Chondrocyte (in vitro differentiated cells): Measurements from ENCODE around the gene TRABD2B. TPM values are rescaled to one million over a fixed set of nuclear protein-coding genes. Genes with fewer than 3 reads are reported as not detected.

Source experiments
- DNase-seq: peaks from one replicate; pipeline ENCODE4 v3.0.0; 2021; ENCODE audit warnings: mixed read lengths, low spot score
- H3K27ac Mint-ChIP-seq: one replicate; pipeline ENCODE4 v1.8.0; 2021; ENCODE audit warnings: mild to moderate bottlenecking, moderate library complexity, mixed read lengths; ENCODE audit not compliant: unreplicated experiment
- H3K27me3 Mint-ChIP-seq: 2 replicates; pipeline ENCODE4 v1.8.0; 2021; ENCODE audit warnings: low read depth, mixed read lengths
- H3K36me3 Mint-ChIP-seq: 2 replicates; pipeline ENCODE4 v1.8.0; 2021; ENCODE audit warnings: low read depth, mixed read lengths
- H3K4me1 Mint-ChIP-seq: 2 replicates; pipeline ENCODE4 v1.8.0; 2021; ENCODE audit warnings: low read depth, mild to moderate bottlenecking, mixed read lengths
- H3K4me3 Mint-ChIP-seq: one replicate; pipeline ENCODE4 v1.8.0; 2021; ENCODE audit warnings: mild to moderate bottlenecking, moderate library complexity, mixed read lengths; ENCODE audit not compliant: unreplicated experiment
- H3K9me3 Mint-ChIP-seq: 2 replicates; pipeline ENCODE4 v1.8.0; 2021; ENCODE audit warnings: low read depth, mixed read lengths
- total RNA-seq: library from RNA; stranded (reverse); gene quantifications from 3 replicates; pipeline ENCODE4 v1.2.1, GENCODE V29; 2021
- TF ChIP-seq, protein P1 (sequence below): fragments of 200-600 bp; sonication (generic); IDR thresholded peaks from 2 replicates; pipeline ENCODE4 v1.5.0; 2021; ENCODE audit warnings: antibody characterized with exemption, mild to moderate bottlenecking, moderate library complexity

Gene TRABD2B
- total RNA-seq, 1 donor from 2014 or later: 0.90 TPM

DNA sequence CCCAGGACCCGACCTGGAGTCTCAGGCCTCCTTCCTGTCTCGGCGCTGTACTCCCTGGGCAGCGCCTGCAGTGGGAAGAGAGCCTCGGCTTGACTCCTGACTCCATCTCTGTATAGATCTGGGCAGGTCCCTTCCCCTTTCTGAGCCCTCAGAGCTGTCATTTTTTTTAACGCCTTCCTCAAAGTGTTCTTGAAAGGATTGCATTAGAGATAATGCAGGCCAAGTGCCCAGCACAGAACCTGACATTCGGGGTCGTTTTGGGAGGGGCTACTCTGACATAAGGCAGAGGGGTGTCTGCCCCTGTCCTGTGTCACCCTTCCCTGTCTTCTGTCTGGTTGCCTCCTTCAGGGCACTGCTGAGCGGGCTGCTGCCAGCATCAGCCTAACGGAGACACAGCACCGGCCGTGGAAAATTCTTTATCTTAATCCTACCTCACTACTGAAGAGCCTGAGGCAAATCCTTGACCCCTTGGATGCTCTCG is 271.6 kb downstream of the TRABD2B start:
- Mint-ChIP-seq H3K4me3 (peak overlapping the region; percentile 68), H3K27ac (no peak overlapping the region), H3K4me1 (peaks cover 10% of the 10 kb centered on the region), H3K9me3 (no peaks in the 10 kb centered on the region), H3K36me3 (no peaks in the 10 kb centered on the region), H3K27me3 (peaks cover 34% of the 10 kb centered on the region)
- TF ChIP-seq, protein P1, sequence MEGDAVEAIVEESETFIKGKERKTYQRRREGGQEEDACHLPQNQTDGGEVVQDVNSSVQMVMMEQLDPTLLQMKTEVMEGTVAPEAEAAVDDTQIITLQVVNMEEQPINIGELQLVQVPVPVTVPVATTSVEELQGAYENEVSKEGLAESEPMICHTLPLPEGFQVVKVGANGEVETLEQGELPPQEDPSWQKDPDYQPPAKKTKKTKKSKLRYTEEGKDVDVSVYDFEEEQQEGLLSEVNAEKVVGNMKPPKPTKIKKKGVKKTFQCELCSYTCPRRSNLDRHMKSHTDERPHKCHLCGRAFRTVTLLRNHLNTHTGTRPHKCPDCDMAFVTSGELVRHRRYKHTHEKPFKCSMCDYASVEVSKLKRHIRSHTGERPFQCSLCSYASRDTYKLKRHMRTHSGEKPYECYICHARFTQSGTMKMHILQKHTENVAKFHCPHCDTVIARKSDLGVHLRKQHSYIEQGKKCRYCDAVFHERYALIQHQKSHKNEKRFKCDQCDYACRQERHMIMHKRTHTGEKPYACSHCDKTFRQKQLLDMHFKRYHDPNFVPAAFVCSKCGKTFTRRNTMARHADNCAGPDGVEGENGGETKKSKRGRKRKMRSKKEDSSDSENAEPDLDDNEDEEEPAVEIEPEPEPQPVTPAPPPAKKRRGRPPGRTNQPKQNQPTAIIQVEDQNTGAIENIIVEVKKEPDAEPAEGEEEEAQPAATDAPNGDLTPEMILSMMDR: no peak
- no peak for DNase-seq

DNA sequence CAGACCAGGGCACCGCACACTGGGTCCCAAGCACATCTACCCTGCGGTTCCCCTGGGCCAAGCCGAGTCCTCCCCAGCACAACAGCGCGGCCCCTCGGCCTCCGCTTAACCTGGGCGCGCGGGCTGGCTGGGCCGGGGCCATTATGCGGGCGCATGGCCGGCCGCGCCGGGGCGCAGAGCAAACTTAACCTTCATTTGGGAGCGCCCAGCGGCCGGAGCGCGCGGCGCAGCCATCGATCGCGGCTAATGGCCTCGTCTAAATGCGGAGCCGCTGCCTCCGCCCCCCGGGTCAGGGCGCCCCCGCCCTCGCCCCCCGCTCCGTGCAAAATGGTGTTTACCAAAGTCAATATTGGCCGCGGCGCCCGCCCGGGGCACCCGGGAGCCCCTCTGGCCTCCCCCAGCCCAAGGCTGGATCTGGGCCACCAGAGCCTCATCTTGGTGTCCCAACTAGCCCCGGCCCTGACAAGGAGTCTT is 272.1 kb downstream of the TRABD2B start:
- H3K27me3 Mint-ChIP-seq: peaks cover 36% of the 10 kb centered on the region

DNA sequence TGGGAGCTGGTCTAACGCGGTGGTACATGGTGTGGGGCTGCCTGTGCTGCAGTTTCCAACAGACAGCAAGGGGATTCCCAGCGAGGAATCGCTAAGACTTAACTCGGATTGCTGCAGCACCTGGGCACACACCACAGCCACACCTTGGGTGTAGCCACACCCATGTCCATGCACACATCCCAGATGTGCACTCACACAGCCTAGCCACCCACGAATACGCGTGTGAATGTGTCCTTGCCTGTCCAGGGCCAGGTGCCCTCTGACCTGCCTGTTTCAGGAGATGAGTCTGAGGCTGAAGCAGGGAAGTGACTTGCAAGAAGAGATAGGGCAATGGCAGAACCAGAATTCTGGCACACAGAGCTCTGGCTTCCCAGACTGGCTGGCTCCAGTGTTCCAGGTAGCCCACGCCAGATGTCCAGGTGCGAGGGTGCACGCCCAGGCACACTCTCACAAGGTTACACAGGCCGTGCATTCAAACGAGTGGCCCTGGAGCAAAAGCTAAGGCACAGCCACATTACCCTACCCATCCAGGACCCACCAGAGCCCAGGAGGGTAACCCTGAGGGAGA is 272.7 kb downstream of the TRABD2B start:
- DNase-seq: peak; percentile 60
- peaks cover 10% of the 10 kb centered on the region for H3K4me1 Mint-ChIP-seq
- TF ChIP-seq, protein P1: no peak

More for the DNA sequence above, 272.1 kb downstream of the TRABD2B start:
- no peak overlapping the region for H3K27ac Mint-ChIP-seq
- H3K36me3 Mint-ChIP-seq: no peaks in the 10 kb centered on the region
- DNase-seq: peak; percentile 70
- H3K4me1 Mint-ChIP-seq: peaks cover 10% of the 10 kb centered on the region
- H3K9me3 Mint-ChIP-seq: no peaks in the 10 kb centered on the region
- H3K4me3 Mint-ChIP-seq: peak overlapping the region; percentile 68
- TF ChIP-seq, protein P1: peak; percentile 51

DNA sequence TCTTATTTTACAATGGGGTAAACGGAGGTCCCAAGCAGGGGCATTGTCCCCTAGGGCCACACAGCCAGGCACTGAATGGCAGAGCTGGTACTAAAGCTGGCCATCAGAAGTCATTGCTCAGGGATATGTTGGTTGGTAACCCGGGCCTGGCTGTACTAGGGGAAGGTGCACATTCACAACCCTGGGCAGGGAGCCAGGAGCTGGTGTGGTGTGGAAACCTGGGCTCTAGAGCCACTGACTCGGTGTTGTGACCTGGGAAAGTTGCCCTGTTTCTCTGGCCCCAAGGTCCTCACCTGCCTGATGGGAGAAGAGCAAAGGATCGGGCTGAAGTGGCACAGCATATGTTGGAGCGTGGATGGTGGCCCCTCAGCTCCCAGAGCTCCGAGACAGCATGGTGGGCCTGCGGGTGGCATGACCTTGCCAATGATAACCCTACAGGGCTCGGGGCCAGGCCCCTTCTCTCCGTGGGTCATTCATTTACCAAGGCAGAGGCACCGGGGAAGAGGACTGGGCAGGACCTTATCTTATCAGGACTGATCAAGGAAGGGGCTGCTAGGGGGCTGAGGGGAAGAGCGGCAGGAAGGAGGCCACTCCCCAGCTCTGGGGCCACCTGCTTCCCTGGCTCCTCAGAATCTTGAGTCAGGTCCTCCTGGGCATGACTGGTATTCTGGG is 274.1 kb downstream of the TRABD2B start:
- no peak for DNase-seq
- peaks cover 10% of the 10 kb centered on the region for H3K4me1 Mint-ChIP-seq
- TF ChIP-seq, protein P1: no peak
- peaks cover 50% of the 10 kb centered on the region for H3K27me3 Mint-ChIP-seq
- H3K4me3 Mint-ChIP-seq: no peak overlapping the region
- H3K9me3 Mint-ChIP-seq: no peaks in the 10 kb centered on the region
- no peak overlapping the region for H3K27ac Mint-ChIP-seq
- no peaks in the 10 kb centered on the region for H3K36me3 Mint-ChIP-seq

More for the DNA sequence above, 272.7 kb downstream of the TRABD2B start:
- no peaks in the 10 kb centered on the region for H3K9me3 Mint-ChIP-seq
- peaks cover 39% of the 10 kb centered on the region for H3K27me3 Mint-ChIP-seq
- H3K4me3 Mint-ChIP-seq: no peak overlapping the region
- H3K36me3 Mint-ChIP-seq: no peaks in the 10 kb centered on the region
- no peak overlapping the region for H3K27ac Mint-ChIP-seq

DNA sequence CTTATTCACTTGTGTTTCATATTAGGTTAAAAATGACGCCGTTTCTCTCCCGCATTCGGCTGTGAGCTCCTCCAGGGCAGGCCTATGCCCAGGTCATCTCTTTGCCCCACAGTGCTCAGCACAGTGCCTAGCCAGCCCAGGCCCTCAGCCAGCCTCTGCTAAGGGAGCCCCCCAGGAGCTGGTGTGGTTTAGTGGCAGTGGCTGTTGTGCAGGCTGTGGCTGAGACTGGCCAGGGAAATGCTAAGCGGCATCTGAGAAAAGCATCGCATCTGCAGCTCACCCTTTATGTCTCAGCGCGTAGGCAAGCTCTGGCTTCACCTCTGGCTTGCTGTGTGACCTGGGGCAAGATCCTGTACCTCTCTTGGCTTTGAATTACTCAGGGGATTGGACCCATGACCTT is 275.1 kb downstream of the TRABD2B start:
- Mint-ChIP-seq H3K27me3 (peaks cover 57% of the 10 kb centered on the region), H3K9me3 (no peaks in the 10 kb centered on the region), H3K27ac (no peak overlapping the region), H3K4me1 (peaks cover 10% of the 10 kb centered on the region), H3K36me3 (no peaks in the 10 kb centered on the region), H3K4me3 (no peak overlapping the region)
- TF ChIP-seq, protein P1: no peak
- DNase-seq: no peak
